HUES64 (cell line): ENCODE measurements around the gene RNLS.

Experiments
- H3K27ac ChIP-seq: 2 replicates; pipeline ENCODE4 v1.7.0; 2013; ENCODE audit warnings: low read depth, low read length, inconsistent platforms
- H3K27me3 ChIP-seq: 2 replicates; pipeline ENCODE4 v1.6.1; 2013; ENCODE audit warnings: mild to moderate bottlenecking, low read length; ENCODE audit not compliant: insufficient read depth
- H3K36me3 ChIP-seq: 2 replicates; pipeline ENCODE4 v1.6.1; 2013; ENCODE audit warnings: mild to moderate bottlenecking, low read length; ENCODE audit not compliant: insufficient read depth
- H3K4me1 ChIP-seq: 2 replicates; pipeline ENCODE4 v1.6.1; 2013; ENCODE audit warnings: mild to moderate bottlenecking, low read length, moderate library complexity; ENCODE audit not compliant: insufficient read depth
- H3K4me3 ChIP-seq: 2 replicates; pipeline ENCODE4 v1.5.1; 2013; ENCODE audit warnings: mild to moderate bottlenecking, low read length, moderate library complexity
- H3K9ac ChIP-seq: 2 replicates; pipeline ENCODE4 v1.6.1; 2013; ENCODE audit warnings: mild to moderate bottlenecking, low read depth, low read length
- H3K9me3 ChIP-seq: 2 replicates; pipeline ENCODE4 v1.6.1; 2013; ENCODE audit warnings: low read depth, low read length; ENCODE audit not compliant: insufficient read depth
- WGBS: fragments of 150-250, 120-280 bp; methylation state at CpG from one replicate; pipeline ENCODE4 v1.1.7; 2013; ENCODE audit warnings: missing lambda C conversion rate; 5-methylcytosine and 5-hydroxymethylcytosine counted together

Gene RNLS

DNA sequence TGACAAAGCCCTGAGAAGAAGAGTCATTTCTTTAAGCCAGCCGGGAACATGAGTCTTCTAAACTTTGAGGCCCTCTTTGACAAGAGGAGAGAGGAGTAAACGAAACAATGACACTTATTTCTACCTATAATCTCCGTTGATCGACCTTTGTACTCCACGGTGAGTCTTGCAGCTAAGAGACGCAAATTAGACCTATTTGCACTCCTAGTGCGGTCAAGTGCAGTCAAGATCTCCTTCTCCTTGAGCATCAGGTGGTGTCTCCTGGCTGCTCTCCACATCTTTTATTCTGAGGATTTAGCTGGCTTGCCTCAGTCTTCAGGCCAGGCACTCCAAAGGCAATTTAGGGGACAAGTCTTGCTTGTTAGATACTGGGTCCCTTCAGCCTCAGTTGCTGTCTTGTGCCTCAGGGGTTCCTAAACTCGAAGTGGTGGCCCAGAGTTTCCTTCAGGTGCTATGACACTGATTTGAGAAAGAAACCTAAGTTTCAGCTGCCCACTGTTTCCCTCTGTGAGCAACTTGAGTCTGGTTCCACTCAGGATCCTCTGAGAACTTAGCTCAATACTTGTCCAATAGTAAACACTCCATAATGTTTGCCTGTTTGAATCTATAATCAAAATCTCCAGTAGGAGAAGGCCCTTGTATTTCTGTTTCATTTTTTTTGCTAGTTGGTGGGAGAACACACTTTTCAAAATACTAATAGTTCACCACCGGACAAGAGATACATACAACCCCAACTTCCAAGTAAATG is 312.9 kb downstream of the RNLS start:
- WGBS: 92% methylated on average over 8 of the region's 9 CpGs
- no peak overlapping the region for H3K9ac ChIP-seq
- no peaks in the 10 kb centered on the region for H3K36me3 ChIP-seq
- H3K9me3 ChIP-seq: no peaks in the 10 kb centered on the region
- no peak overlapping the region for H3K27ac ChIP-seq
- no peak overlapping the region for H3K4me3 ChIP-seq
- no peaks in the 10 kb centered on the region for H3K4me1 ChIP-seq
- H3K27me3 ChIP-seq: no peaks in the 10 kb centered on the region

GRCh38 chr10:88262591-88263234 is 320.4 kb downstream of the RNLS start:
- Histone ChIP-seq H3K36me3 (no peaks in the 10 kb centered on the region), H3K27me3 (no peaks in the 10 kb centered on the region), H3K4me3 (no peak overlapping the region), H3K9ac (no peak overlapping the region), H3K9me3 (no peaks in the 10 kb centered on the region), H3K27ac (no peak overlapping the region), H3K4me1 (no peaks in the 10 kb centered on the region)
- WGBS: 93% methylated on average over 5 of the region's 5 CpGs

DNA sequence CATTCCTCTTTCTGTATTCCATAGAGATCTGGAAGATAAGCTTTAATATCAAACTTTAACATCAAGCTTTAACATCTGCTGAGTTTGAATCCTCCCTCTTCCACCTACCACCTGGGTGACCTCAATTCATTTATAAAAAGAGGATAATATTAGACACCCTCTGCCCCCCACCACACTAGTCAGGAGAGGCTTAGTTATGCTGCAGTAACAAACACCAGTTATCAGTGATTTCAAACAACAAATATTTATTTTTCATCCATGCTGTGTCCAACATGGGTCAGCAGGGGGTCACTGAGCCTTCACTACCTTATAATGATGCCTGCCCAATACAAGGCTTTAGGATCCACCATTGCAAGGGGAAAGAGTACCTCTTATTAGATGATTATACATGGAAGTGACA is 322.0 kb downstream of the RNLS start:
- Histone ChIP-seq H3K27ac (no peak overlapping the region), H3K9me3 (no peaks in the 10 kb centered on the region), H3K36me3 (no peaks in the 10 kb centered on the region), H3K4me1 (no peaks in the 10 kb centered on the region), H3K4me3 (no peak overlapping the region), H3K27me3 (no peaks in the 10 kb centered on the region), H3K9ac (no peak overlapping the region)

DNA sequence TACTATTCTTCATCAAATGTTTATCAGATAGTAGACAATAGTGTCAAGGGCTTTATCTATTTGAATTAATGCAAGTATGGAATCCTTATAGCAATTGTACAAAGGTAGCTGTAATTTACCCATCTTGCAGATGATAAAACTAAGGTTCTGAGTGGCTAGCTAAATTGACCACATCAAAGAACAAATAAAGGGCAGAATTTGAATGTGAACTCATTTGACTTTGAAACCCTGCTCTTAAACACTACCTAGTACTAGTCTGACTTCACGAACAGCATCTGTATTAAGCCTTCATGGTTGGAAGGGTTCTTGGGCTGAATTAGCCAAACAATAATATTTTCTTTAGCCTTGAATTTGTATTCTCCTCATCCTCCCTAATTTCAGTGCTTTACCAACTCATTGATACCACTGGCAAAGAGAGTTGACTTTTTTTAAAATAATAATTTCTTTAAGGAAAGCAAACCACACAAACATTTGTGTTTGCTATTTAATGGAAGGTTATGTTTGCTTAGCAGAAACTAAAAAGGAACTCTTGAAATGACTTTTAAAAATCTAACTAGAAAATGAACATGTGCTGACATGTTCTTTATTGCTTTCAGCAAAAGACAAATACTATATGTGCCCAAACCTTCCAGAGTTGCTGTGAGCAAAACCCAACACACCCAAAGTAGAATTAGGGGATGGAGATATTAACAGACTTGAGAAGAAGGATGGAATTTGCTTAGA is 322.6 kb downstream of the RNLS start:
- Histone ChIP-seq H3K27me3 (no peaks in the 10 kb centered on the region), H3K9ac (no peak overlapping the region), H3K27ac (no peak overlapping the region), H3K4me1 (no peaks in the 10 kb centered on the region), H3K9me3 (no peaks in the 10 kb centered on the region), H3K4me3 (no peak overlapping the region), H3K36me3 (no peaks in the 10 kb centered on the region)
- 88% methylated on average over 1 of the region's 1 CpG for WGBS

DNA sequence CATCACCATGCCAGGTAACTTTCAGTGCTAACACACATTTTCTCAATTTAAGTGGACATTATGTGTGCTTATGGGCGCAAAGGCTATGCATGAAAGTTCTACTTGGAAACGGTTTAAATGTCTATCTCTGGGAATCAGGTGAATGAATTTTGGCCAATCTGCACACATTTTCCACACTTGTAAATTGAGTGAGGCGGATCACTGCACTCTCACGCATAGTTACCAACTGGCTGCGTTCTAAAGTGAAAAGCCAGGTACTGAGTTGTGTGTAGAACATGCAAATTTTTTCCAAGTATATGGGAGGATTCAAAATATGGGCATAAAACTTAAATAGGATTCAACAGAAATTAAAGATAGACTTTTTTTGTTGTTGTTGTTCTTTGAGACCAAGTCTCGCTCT is 323.7 kb downstream of the RNLS start:
- Histone ChIP-seq H3K4me3 (no peak overlapping the region), H3K9ac (no peak overlapping the region), H3K36me3 (no peaks in the 10 kb centered on the region), H3K27me3 (no peaks in the 10 kb centered on the region), H3K9me3 (no peaks in the 10 kb centered on the region), H3K4me1 (no peaks in the 10 kb centered on the region), H3K27ac (no peak overlapping the region)
- 94% methylated on average over 6 of the region's 6 CpGs for WGBS

DNA sequence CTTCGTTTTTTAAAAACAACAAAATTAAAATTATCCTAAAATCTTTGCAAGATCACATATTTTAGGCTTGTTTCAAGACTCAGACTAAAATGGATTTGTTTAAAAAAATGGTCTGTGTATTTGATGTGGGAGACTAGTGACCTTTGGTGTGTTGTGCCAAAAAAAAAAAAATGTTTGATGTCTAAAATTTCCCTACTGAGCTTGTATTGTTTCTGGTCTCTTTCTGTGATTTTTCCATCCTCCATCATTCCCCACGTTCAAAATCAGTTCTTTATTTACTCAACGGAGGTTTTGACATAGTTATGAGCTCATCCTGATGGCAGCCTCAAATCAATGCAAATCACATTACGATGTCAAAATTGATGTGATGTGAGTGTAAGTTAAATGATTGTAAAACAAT is 326.2 kb downstream of the RNLS start:
- Histone ChIP-seq H3K27ac (no peak overlapping the region), H3K9ac (no peak overlapping the region), H3K4me3 (no peak overlapping the region), H3K36me3 (no peaks in the 10 kb centered on the region), H3K9me3 (no peaks in the 10 kb centered on the region), H3K27me3 (no peaks in the 10 kb centered on the region), H3K4me1 (no peaks in the 10 kb centered on the region)
- WGBS: 88% methylated on average over 4 of the region's 4 CpGs

- H3K9me3 ChIP-seq: no peaks in the 10 kb centered on the region
Observed at GRCh38 chr10:88256013-88256680, 327.0 kb downstream of the RNLS start.

DNA sequence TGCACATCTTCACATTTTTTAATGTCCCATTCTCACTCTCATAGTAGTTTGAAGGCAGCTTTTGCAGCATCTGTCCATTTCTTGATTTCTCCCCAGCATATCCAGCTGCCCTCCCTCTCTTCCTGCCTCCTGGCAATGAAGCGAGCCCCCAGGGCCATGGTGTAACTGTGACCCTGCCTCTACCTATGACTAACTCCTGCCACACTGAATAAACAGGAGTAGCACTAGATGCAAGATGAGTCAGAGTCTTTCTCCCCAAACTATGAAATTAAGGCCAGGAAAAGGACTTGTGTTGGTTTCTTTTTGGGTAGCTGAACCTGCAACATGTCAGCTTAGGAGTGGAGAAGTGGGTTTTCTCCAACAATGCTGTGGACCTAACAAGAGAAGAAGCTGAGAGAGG is 329.0 kb downstream of the RNLS start:
- Histone ChIP-seq H3K4me3 (no peak overlapping the region), H3K27ac (no peak overlapping the region), H3K9me3 (no peaks in the 10 kb centered on the region), H3K9ac (no peak overlapping the region), H3K4me1 (no peaks in the 10 kb centered on the region), H3K27me3 (no peaks in the 10 kb centered on the region), H3K36me3 (no peaks in the 10 kb centered on the region)
- 80% methylated on average over 1 of the region's 1 CpG for WGBS

More at GRCh38 chr10:88256013-88256680, 327.0 kb downstream of the RNLS start:
- H3K27ac ChIP-seq: no peak overlapping the region
- 97% methylated on average over 19 of the region's 20 CpGs for WGBS
- H3K36me3 ChIP-seq: no peaks in the 10 kb centered on the region
- no peaks in the 10 kb centered on the region for H3K4me1 ChIP-seq
- no peak overlapping the region for H3K9ac ChIP-seq
- H3K27me3 ChIP-seq: no peaks in the 10 kb centered on the region
- no peak overlapping the region for H3K4me3 ChIP-seq

DNA sequence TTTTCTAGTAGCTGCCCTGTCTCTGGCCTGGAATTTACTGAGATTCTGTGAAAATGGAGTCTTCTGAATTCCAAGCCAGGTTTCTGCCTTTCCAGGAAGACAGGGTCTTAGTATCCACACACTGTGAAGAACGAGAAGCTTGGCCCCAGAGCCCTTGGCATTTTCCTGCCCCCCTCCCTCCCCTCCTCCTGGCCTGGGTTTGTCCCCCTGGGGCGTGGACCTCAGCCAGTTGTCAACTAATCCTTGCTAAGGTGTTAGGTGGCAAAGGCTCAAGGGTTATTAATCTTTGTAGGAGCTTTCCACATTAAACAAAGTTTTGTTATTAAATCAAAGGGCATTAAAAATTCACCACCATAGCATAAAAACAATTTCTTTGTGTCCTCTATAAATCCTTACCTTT is 329.5 kb downstream of the RNLS start:
- H3K9ac ChIP-seq: no peak overlapping the region
- H3K36me3 ChIP-seq: no peaks in the 10 kb centered on the region
- 63% methylated on average over 2 of the region's 2 CpGs for WGBS
- no peaks in the 10 kb centered on the region for H3K9me3 ChIP-seq
- no peak overlapping the region for H3K27ac ChIP-seq
- no peak overlapping the region for H3K4me3 ChIP-seq
- no peaks in the 10 kb centered on the region for H3K4me1 ChIP-seq
- H3K27me3 ChIP-seq: no peaks in the 10 kb centered on the region

DNA sequence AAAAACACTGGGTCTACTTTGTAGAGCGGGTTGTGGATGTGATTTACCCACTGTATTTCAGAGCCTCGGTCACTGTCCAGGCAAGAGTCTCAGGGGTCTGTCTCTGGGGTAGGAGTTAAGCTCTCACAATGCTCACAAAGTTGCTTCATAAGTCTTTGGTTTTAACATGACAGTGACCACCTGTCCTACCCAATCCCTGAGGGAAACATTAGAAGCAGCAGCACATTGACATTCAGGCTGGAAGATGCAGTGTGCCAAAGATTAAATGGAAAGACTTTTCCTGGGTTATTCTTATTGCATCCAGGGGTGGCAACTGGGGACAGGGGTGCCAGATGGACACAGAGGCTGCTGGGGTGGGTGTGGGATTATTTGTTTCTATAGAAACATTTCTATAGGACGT is 330.0 kb downstream of the RNLS start:
- no peaks in the 10 kb centered on the region for H3K4me1 ChIP-seq

GRCh38 chr10:88249450-88249849 is 333.7 kb downstream of the RNLS start:
- no peaks in the 10 kb centered on the region for H3K27me3 ChIP-seq
- H3K27ac ChIP-seq: no peak overlapping the region
- WGBS: 92% methylated on average over 2 of the region's 2 CpGs
- no peaks in the 10 kb centered on the region for H3K36me3 ChIP-seq
- H3K4me3 ChIP-seq: no peak overlapping the region
- no peaks in the 10 kb centered on the region for H3K9me3 ChIP-seq
- no peaks in the 10 kb centered on the region for H3K4me1 ChIP-seq
- H3K9ac ChIP-seq: no peak overlapping the region

More for the DNA sequence above, 330.0 kb downstream of the RNLS start:
- Histone ChIP-seq H3K9me3 (no peaks in the 10 kb centered on the region), H3K27me3 (no peaks in the 10 kb centered on the region), H3K4me3 (no peak overlapping the region), H3K36me3 (no peaks in the 10 kb centered on the region), H3K27ac (no peak overlapping the region), H3K9ac (no peak overlapping the region)
- 95% methylated on average over 3 of the region's 3 CpGs for WGBS
